Measurements from ENCODE around the gene FST.
A peak's percentile ranks its signal among the peaks of the same experiment; 100 is the strongest.

Gene FST

DNA sequence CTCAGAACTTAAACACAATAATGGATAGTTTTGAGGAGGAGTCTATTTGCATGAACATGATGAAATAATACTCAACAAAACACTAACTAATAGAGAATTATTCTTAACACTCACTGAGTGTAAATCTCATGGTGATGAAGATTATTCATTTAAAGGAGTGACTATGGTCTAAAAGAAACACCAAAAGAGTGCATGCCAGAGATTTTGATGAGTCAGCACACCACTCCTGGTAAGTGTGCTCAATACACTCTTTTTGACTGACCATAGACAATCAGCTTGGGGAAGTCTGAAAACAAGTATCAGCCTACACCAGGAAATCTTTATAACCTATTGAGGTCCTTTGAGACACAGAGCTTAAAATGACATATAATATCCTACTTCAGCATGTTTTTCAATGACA is 6.8 kb upstream of the FST start:
- DNase-seq (ENCODE audit: low spot score), result no peak

DNA sequence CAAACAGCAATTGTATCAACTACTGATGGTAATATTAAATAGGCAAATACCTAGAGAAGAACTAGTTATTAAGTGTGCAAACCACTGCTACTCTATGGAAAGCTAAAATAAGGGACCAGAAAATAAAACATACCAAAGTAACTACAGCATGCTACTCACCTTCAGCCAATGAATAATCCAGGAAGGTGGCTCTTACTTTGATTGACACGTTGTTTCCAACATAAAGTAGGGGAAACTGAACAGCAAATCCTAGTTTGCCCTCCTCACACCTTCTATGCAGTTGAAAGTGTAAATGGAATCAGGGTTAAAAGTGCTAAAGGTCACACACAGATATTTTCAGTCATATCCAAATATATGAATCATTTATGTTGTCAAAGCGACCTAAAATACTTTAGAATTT is 5.1 kb upstream of the FST start:
- no peak for DNase-seq (ENCODE audit: low spot score)

DNA sequence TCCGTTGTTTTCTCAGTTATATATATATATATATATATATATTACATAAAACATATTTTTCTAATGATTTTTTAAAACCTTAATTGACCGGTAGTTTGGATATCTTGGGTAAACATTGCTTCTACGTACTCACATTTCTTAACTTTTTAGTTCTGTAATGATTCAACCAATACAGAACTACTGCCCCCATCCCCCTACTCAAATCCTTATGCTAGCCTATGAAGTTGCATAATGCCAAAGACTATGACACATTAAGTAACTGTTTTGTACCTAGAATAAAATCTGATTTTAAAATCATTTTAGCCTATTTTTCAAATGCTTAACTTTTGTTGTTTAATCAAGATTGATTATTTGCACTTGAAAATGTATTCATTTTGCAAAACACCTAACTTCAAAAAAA is 4.4 kb upstream of the FST start:
- no peak for DNase-seq (ENCODE audit: low spot score)

DNA sequence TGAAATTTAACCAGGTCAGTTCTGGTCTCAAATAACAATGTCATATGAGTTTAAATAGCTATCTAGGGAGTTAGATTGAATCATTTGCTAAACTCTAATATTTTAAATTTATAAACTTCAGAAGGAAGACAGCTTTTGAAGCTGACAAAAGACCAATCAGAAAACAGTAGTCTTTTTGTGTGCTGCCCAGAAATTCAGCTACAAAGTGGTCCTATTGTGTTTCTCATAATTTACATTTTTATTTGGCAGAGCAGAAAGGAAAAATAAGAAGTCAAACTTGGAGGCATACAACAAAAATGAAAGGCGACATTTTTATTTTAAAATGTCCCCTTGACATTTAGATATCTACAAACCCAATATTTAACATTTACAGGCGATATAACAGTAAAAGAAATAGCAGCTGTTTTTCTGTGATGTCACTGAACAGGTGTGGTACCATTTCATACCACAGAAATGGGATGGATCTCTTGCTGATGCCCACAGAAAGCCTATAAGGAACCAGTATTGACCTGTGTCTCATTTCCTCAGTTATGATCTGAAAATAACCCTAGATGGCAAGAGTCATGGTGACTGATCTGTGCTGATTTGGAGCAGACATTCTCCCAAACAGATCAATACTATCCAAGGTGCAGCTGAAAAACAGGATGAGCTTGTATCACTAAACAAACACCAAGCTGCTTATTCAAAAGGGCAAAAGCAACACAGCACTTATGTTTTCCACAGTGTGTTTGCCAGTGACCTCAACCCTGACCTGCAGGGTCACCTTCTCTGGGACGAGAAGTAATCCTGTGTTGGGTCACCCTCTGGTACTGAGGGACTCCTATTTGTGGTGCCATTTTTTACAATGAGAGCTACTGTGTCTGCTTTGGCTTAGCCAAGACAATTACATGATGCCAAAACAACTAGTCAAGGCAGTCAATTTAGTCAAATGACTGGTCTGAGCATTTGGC is 3.6 kb upstream of the FST start:
- no peak for DNase-seq (ENCODE audit: low spot score)

DNA sequence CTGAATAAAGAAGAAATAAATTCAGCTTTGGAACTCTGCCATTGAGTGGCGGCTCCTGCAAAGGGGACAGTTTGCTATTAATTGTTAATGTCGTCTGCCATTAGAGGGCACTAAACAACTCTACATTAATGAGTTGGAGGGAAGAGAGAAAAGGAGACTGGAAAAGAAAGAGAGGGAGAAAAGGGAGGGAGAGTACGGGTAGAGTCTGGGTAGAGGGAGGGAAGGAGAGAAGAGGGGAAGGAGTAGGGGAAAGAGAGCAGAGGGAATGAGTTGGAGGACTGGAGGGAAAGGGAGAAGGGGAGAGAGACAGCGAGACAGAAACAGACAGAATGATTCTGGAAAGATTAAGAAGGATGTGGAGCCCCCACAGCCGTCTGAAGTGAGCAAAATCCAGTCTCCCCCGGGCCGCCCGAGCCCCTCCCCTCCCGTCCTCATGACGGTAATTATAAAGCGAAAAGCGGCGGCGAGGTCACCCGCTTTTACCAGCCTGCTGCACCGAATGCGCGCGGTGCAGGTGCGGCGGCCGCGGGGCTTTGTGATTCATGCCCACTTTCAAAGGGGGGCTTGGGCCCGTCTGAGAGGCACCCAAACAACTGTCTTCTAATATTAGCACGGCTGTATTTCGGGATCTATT is 1.9 kb upstream of the FST start:
- DNase-seq (ENCODE audit: low spot score), result peak; percentile 31

- DNase-seq (ENCODE audit: low spot score), result no peak
Measured at GRCh38 chr5:53479045-53479589, 1.3 kb upstream of the FST start.

- no peak for DNase-seq (ENCODE audit: low spot score)
Measured at GRCh38 chr5:53479590-53480415, 626 bp upstream of the FST start.

- DNase-seq (ENCODE audit: low spot score), result no peak
Measured at GRCh38 chr5:53481159-53481886, 894 bp downstream of the FST start.

- no peak for DNase-seq (ENCODE audit: low spot score)
Measured at GRCh38 chr5:53481887-53482716, 1.7 kb downstream of the FST start.

DNA sequence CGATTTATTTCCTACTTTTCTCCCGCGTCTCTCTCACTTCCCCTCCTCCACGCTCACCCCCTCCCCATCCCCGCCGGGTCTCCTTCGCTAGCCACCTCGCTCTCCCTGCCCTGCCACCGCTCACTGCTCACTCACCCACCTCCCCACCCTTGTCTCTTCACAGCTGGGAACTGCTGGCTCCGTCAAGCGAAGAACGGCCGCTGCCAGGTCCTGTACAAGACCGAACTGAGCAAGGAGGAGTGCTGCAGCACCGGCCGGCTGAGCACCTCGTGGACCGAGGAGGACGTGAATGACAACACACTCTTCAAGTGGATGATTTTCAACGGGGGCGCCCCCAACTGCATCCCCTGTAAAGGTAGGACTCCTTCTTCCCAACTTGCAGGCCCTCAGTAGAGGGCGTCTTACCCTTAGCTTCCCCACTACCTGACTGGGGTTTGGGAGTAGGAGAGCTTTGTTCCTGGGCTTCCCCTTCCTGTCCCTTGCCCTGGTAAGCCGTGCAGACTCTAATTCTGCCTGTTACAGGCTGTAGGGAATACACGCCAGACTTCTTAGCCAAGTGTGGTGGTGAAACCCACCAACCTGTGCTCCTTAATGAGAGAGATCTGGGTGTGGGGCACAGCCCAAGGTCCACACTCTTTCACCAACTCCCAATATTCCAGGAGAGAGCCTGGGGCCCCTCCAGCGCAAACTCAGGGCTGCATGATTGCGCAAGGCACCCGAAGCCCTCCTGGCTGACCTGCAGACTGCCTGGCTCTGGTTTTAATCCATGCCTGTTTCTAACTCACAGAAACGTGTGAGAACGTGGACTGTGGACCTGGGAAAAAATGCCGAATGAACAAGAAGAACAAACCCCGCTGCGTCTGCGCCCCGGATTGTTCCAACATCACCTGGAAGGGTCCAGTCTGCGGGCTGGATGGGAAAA is 2.5 kb downstream of the FST start:
- DNase-seq (ENCODE audit: low spot score), result no peak

DNA sequence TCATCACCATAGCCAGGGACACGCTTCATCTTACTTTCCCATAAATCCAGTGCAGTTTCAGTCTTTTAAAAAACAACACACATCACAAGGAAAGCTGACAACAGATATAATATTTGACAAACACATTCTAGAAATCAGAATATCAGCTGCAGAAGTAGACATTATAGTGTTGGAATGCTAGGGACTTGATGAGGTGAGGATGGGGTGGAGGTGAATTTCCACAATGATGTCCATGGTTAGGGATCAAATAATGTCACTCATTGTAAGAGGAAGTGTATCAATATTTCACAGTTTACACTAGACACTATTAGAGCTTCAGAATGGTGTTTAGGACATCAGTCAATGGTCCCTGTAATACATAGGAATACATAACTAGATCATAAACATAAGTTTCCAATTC is 7.0 kb downstream of the FST start:
- no peak for DNase-seq (ENCODE audit: low spot score)

DNA sequence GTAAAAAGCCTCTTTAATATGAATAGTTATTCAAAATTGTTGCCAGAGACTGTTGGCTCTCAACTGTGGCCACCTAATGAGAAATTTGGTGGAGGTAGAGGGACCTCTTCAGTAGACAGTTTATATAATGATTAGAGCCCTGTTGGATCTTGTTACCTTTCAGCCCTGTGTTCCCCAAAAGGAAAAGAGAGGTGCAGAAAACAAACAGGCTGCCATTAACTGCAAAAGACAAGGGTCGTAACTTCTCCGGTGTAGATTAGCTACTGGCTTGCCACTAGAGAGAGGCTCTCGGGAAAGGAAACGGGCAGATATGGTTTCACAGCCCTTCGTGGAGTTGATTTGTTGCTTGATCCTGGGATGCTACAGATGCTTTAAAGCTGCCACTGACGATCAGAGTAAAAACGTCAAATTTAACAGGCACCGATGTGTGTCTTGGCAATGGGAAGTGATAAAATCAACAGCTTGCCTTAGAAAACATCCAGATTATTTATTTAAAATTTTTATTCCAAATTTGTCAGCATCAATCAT is 7.8 kb downstream of the FST start:
- no peak for DNase-seq (ENCODE audit: low spot score)

- DNase-seq (ENCODE audit: low spot score), result no peak
Measured at GRCh38 chr5:53490747-53491146, 10.3 kb downstream of the FST start.

DNA sequence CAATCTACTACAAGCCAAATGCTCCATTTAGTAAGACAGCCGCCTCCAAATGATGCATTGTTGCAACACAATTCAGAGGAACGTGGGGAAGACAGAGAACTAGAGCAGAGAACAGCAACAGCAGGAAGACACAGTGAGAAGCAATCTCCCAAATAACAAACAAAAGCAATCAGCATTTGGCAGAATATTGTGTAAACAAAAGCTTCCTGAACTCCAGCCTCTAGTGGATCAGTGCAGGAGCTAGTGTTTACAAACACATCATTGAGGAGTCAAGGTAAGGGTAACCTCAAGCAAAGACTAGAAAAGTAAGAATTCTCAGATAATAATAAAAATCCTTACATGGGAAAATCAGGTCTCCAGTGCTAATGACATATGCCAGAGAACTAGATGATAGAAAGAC is 20.6 kb downstream of the FST start:
- DNase-seq (ENCODE audit: low spot score), result no peak

- no peak for DNase-seq (ENCODE audit: low spot score)
Measured at GRCh38 chr5:53503562-53504218, 23.3 kb downstream of the FST start.

DNA sequence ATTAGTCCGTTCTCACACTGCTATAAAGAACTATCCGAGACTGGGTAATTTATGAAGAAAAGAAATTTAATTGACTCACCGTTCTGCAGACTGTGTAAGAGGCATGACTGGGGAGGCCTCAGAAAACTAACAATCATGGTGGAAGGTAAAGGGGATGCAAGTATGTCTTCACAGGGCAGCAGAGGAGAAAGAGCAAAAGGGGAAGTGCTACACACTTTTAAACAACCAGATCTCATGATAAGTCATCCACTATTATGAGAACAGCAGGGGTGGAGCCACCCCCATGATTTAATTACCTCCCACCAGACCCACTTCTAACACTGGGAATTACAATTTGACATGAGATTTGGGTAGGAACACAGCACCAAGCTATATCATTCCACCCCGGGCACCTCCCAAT is 26.6 kb downstream of the FST start:
- no peak for DNase-seq (ENCODE audit: low spot score)

DNA sequence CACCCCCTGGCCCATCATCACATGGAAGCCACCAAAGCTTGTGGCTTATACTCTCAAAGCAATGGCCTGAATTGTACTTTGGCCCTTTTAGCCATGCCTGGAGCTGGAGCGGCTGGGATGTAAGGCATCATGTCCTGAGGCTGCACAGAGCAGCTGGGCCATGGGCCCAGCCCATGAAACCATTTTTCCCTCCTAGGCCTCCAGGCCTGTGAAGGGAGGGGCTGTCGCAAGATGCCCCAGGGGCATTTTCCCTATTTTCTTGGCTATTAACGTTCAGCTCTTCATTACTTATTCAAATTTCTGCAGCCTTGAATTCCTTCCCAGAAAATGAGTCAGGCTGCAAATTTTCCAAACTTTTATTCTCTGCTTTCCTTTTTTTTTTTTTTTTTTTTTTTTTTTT is 27.7 kb downstream of the FST start:
- no peak for DNase-seq (ENCODE audit: low spot score)

GRCh38 chr5:53512539-53512938 is 32.1 kb downstream of the FST start:
- DNase-seq (ENCODE audit: low spot score), result no peak

GRCh38 chr5:53515988-53516387 is 35.6 kb downstream of the FST start:
- no peak for DNase-seq (ENCODE audit: low spot score)
